ENCODE results near the gene RFC2. TPM values are rescaled to one million over a fixed set of nuclear protein-coding genes. Genes with fewer than 3 reads are reported as not detected.

RFC2 gene
- total and polyA plus RNA-seq, 2 of the 8 experiments (the other 6 are each of a cell fraction or from before 2014, with no cell fraction given), result 52.9 to 85.4 TPM

GRCh38 chr7:74194686-74195085 lies 59.5 kb downstream of the RFC2 start (continued):
- TF ChIP-seq SIRT6 (IDR thresholded peaks at IDR 0.05; ENCODE audit: low read length), result no peak
- TF ChIP-seq GABPA (IDR thresholded peaks at IDR 0.05; ENCODE audit: borderline replicate concordance, insufficient read depth, low read length), result no peak
- no peak for TF ChIP-seq EZH2 (IDR thresholded peaks at IDR 0.05; ENCODE audit: low read depth, low read length, severe bottlenecking)
- TF ChIP-seq HDAC6 (IDR thresholded peaks at IDR 0.05; ENCODE audit: low read depth, low read length), result no peak
- TF ChIP-seq RBBP5 (IDR thresholded peaks at IDR 0.05; ENCODE audit: borderline replicate concordance, low read depth, low read length), result no peak
- TF ChIP-seq KDM5A (IDR thresholded peaks at IDR 0.05; ENCODE audit: low read length), result no peak
- no peak for TF ChIP-seq SP4 (IDR thresholded peaks at IDR 0.05; ENCODE audit: low read length)
- TF ChIP-seq SAP30 (IDR thresholded peaks at IDR 0.05; ENCODE audit: insufficient read depth, insufficient replicate concordance, low read length), result no peak
- no peak for TF ChIP-seq BRCA1 (IDR thresholded peaks at IDR 0.05; ENCODE audit: low read depth, low read length)

Measured in H1 (cell line).